ENCODE data around the gene TAOK3.

Gene TAOK3

GRCh38 chr12:118328486-118329330 is 44.0 kb downstream of the TAOK3 start:
- H3K9me3 ChIP-seq: no peaks in the 10 kb centered on the region
- no peak overlapping the region for H3K4me3 ChIP-seq (ENCODE audit: low read depth, low read length)
- no peaks in the 10 kb centered on the region for H3K36me3 ChIP-seq
- no peak for TF ChIP-seq CTCF (IDR thresholded peaks at IDR 0.05; ENCODE audit: low read depth, low read length)
- peaks cover 9% of the 10 kb centered on the region for H3K4me1 ChIP-seq
- no peaks in the 10 kb centered on the region for H3K27me3 ChIP-seq
- DNase-seq: no peak

GRCh38 chr12:118327391-118327790 is 45.3 kb downstream of the TAOK3 start:
- H3K27me3 ChIP-seq: no peaks in the 10 kb centered on the region
- no peaks in the 10 kb centered on the region for H3K36me3 ChIP-seq
- DNase-seq: no peak
- H3K4me3 ChIP-seq (ENCODE audit: low read depth, low read length): no peak overlapping the region
- H3K4me1 ChIP-seq: peaks cover 9% of the 10 kb centered on the region
- no peaks in the 10 kb centered on the region for H3K9me3 ChIP-seq
- TF ChIP-seq CTCF (IDR thresholded peaks at IDR 0.05; ENCODE audit: low read depth, low read length): no peak

GRCh38 chr12:118326991-118327390 is 45.7 kb downstream of the TAOK3 start:
- TF ChIP-seq CTCF (IDR thresholded peaks at IDR 0.05; ENCODE audit: low read depth, low read length): no peak
- no peak for DNase-seq
- no peaks in the 10 kb centered on the region for H3K9me3 ChIP-seq
- no peaks in the 10 kb centered on the region for H3K27me3 ChIP-seq
- H3K4me1 ChIP-seq: peaks cover 9% of the 10 kb centered on the region
- no peak overlapping the region for H3K4me3 ChIP-seq (ENCODE audit: low read depth, low read length)
- H3K36me3 ChIP-seq: no peaks in the 10 kb centered on the region

GRCh38 chr12:118325081-118325480 is 47.6 kb downstream of the TAOK3 start:
- no peak for TF ChIP-seq CTCF (IDR thresholded peaks at IDR 0.05; ENCODE audit: low read depth, low read length)
- no peak for DNase-seq

GRCh38 chr12:118319627-118320026 is 53.1 kb downstream of the TAOK3 start:
- no peaks in the 10 kb centered on the region for H3K27me3 ChIP-seq
- no peak overlapping the region for H3K4me3 ChIP-seq (ENCODE audit: low read depth, low read length)
- no peaks in the 10 kb centered on the region for H3K9me3 ChIP-seq
- DNase-seq: no peak
- TF ChIP-seq CTCF (IDR thresholded peaks at IDR 0.05; ENCODE audit: low read depth, low read length): no peak
- no peaks in the 10 kb centered on the region for H3K36me3 ChIP-seq
- no peaks in the 10 kb centered on the region; the same call in 1 of the 2 replicates for H3K4me1 ChIP-seq

More at GRCh38 chr12:118325081-118325480, 47.6 kb downstream of the TAOK3 start:
- no peaks in the 10 kb centered on the region for H3K9me3 ChIP-seq
- peaks cover 4% of the 10 kb centered on the region for H3K4me1 ChIP-seq
- no peaks in the 10 kb centered on the region for H3K36me3 ChIP-seq
- H3K27me3 ChIP-seq: no peaks in the 10 kb centered on the region
- no peak overlapping the region for H3K4me3 ChIP-seq (ENCODE audit: low read depth, low read length)

GRCh38 chr12:118318744-118319143 is 54.0 kb downstream of the TAOK3 start:
- TF ChIP-seq CTCF (IDR thresholded peaks at IDR 0.05; ENCODE audit: low read depth, low read length): no peak
- no peaks in the 10 kb centered on the region for H3K36me3 ChIP-seq
- no peaks in the 10 kb centered on the region; the same call in 1 of the 2 replicates for H3K4me1 ChIP-seq
- no peak overlapping the region for H3K4me3 ChIP-seq (ENCODE audit: low read depth, low read length)
- H3K9me3 ChIP-seq: no peaks in the 10 kb centered on the region
- no peaks in the 10 kb centered on the region for H3K27me3 ChIP-seq
- no peak for DNase-seq

Measured in BE2C (cell line).